ENCODE data around the gene LRRC53. TPM values are rescaled to one million over a fixed set of nuclear protein-coding genes. Genes with fewer than 3 reads are reported as not detected.

Gene LRRC53
- total and polyA plus RNA-seq, 2 of the 4 experiments (the other 2 are of a cell fraction): not detected

- no peaks in the 10 kb centered on the region; the same call in 1 of the 2 replicates for H3K9me3 ChIP-seq (ENCODE audit: control insufficient read depth, insufficient read depth, low read length)
- DNase-seq (no peak), ATAC-seq (ENCODE audit: low read depth) (no peak)
- no peaks in the 10 kb centered on the region for H3K27me3 ChIP-seq (ENCODE audit: control insufficient read depth, insufficient read depth, low read length)
- POLR2A ChIA-PET (ENCODE audit: unreplicated experiment): no interaction called here
- H3K4me1 ChIP-seq (ENCODE audit: control insufficient read depth, insufficient read depth, low read length): no peaks in the 10 kb centered on the region
- in situ Hi-C loops (cut with MboI; ENCODE audit: low sequenced_read_pairs): no loop called here
- no peaks in the 10 kb centered on the region for H4K20me1 ChIP-seq (ENCODE audit: insufficient read depth, low read length)
- no peak for TF ChIP-seq RCOR1 (IDR thresholded peaks at IDR 0.05; ENCODE audit: insufficient replicate concordance, low read length)
- no peak for TF ChIP-seq CTCF (conservative IDR thresholded peaks at IDR 0.05; ENCODE audit: low read depth, low read length)
- no peak for TF ChIP-seq RFX5 (IDR thresholded peaks at IDR 0.05; ENCODE audit: low read depth, low read length)
- TF ChIP-seq FOS (IDR thresholded peaks at IDR 0.05; ENCODE audit: low read depth, low read length): no peak
- no peak for TF ChIP-seq RAD21 (IDR thresholded peaks at IDR 0.05; ENCODE audit: low read length)
- TF ChIP-seq MXI1 (IDR thresholded peaks at IDR 0.05; ENCODE audit: borderline replicate concordance, low read depth, low read length): no peak
- TF ChIP-seq SMC3 (IDR thresholded peaks at IDR 0.05; ENCODE audit: low read depth, low read length): no peak
- TF ChIP-seq CEBPB (IDR thresholded peaks at IDR 0.05; ENCODE audit: low read depth, low read length): no peak
- no peak for TF ChIP-seq ELK1 (IDR thresholded peaks at IDR 0.05; ENCODE audit: borderline replicate concordance, low read depth, low read length)
- TF ChIP-seq USF2 (IDR thresholded peaks at IDR 0.05; ENCODE audit: low read depth, low read length): no peak
- no peak for TF ChIP-seq POLR2A (IDR thresholded peaks at IDR 0.05; ENCODE audit: low read depth, low read length)
- TF ChIP-seq NFE2L2 (IDR thresholded peaks at IDR 0.05; ENCODE audit: low read depth, low read length): no peak
- TF ChIP-seq BHLHE40 (IDR thresholded peaks at IDR 0.05; ENCODE audit: low read depth, low read length): no peak
- TF ChIP-seq MAFK (IDR thresholded peaks at IDR 0.05; ENCODE audit: low read depth, low read length): no peak
- no peak for TF ChIP-seq MAZ (IDR thresholded peaks at IDR 0.05; ENCODE audit: borderline replicate concordance, low read depth, low read length)
- no peak for TF ChIP-seq CHD1 (IDR thresholded peaks at IDR 0.05; ENCODE audit: low read depth, low read length)
- no peaks in the 10 kb centered on the region for H3K36me3 ChIP-seq (ENCODE audit: control insufficient read depth, insufficient read depth, low read length)
- no peak overlapping the region for H3K14ac ChIP-seq (replicated peaks; ENCODE audit: low read depth, low read length)
- H3K56ac ChIP-seq (ENCODE audit: extremely low read depth, insufficient read depth, low read length): no peak overlapping the region
- no peak overlapping the region for H4K5ac ChIP-seq (ENCODE audit: low read depth, low read length)
- no peak overlapping the region for H2BK120ac ChIP-seq (ENCODE audit: low read depth, low read length)
- dilution Hi-C loops (cut with HindIII; ENCODE audit: low sequenced_read_pairs, unreplicated experiment): no loop called here
- H2AK5ac ChIP-seq (ENCODE audit: low read depth, low read length): no peak overlapping the region
- H3K4ac ChIP-seq (ENCODE audit: low read depth, low read length): no peak overlapping the region
- CTCF ChIA-PET: no interaction called here
- no peaks in the 10 kb centered on the region for H3K79me1 ChIP-seq (ENCODE audit: low read depth in 1 of 2, low read length in 2 of 2)
- no peak overlapping the region for H3K9ac ChIP-seq (ENCODE audit: low read depth, low read length)
- no peak overlapping the region for H3K4me2 ChIP-seq (ENCODE audit: low read depth, low read length)
- no peak overlapping the region for H3K27ac ChIP-seq (ENCODE audit: insufficient read depth, low read length)
- no peak overlapping the region for H2BK20ac ChIP-seq (ENCODE audit: low read depth, low read length)
- H2AFZ ChIP-seq (replicated peaks; ENCODE audit: low read length, poor library complexity): no peak overlapping the region
- no peaks in the 10 kb centered on the region for H3K9me1 ChIP-seq (ENCODE audit: insufficient read depth, low read length)
- no CpG with 5 or more reads among the region's 2 CpGs for WGBS, 2 experiments (ENCODE audit: extremely low coverage in 2 of 2, insufficient read length in 1 of 2)
- H3K18ac ChIP-seq (ENCODE audit: low read depth, low read length): no peak overlapping the region
- intact Hi-C loops (cut with micrococcal nuclease): no loop called here
- H4K91ac ChIP-seq (ENCODE audit: insufficient read depth, low read depth, low read length): no peak overlapping the region
- H4K8ac ChIP-seq (ENCODE audit: low read depth in 2 of 2, low read length in 2 of 2): no peak overlapping the region
- no peak overlapping the region for H2BK15ac ChIP-seq (ENCODE audit: low read depth, low read length)
- no peak overlapping the region for H2BK5ac ChIP-seq (ENCODE audit: low read depth, low read length, poor library complexity, severe bottlenecking)
- no peak overlapping the region for H3K4me3 ChIP-seq (ENCODE audit: insufficient read depth, low read depth, low read length)
- H2AK9ac ChIP-seq (replicated peaks; ENCODE audit: low read depth, low read length, poor library complexity): no peak overlapping the region
- no peak overlapping the region for H3K23ac ChIP-seq (ENCODE audit: low read depth, low read length)
- no TSS peak for BruUV-seq (replicated peaks)
These were observed 59.1 kb downstream of the LRRC53 start for GRCh38 chr1:74453277-74453676.
